NCI-H187 treated with DMSO at 0.1 percent for 48 hours (cell line): ENCODE results near the gene KHK.

Source experiments
- DNase-seq: peaks from one replicate; lab custom pipeline; 2025; lab: John Stamatoyannopoulos, UW

Gene KHK

GRCh38 chr2:27126252-27126710, 39.7 kb downstream of the KHK start:
- DNase-seq, result no peak

GRCh38 chr2:27127883-27128667, 41.5 kb downstream of the KHK start:
- DNase-seq, result no peak

- DNase-seq, result no peak
Measured at GRCh38 chr2:27128668-27129571, 42.3 kb downstream of the KHK start.

- DNase-seq, result no peak
Measured at GRCh38 chr2:27130396-27130795, 43.8 kb downstream of the KHK start.

- no peak for DNase-seq
Measured at GRCh38 chr2:27131429-27131828, 44.9 kb downstream of the KHK start.

- DNase-seq, result no peak
Measured at GRCh38 chr2:27133195-27133875, 46.8 kb downstream of the KHK start.

- peak; percentile 72 for DNase-seq
Measured at GRCh38 chr2:27133905-27134780, 47.6 kb downstream of the KHK start, which contains the start of gene PREB. Gene PREB (minus strand): TSS chr2:27134636. CDS start chr2:27134421, 215 bp downstream.

GRCh38 chr2:27134781-27135477, 48.4 kb downstream of the KHK start:
- DNase-seq, result no peak

- DNase-seq, result no peak
Measured at GRCh38 chr2:27135478-27135955, 48.9 kb downstream of the KHK start.

- no peak for DNase-seq
Measured at GRCh38 chr2:27136751-27137150, 50.2 kb downstream of the KHK start.

- no peak for DNase-seq
Measured at GRCh38 chr2:27137322-27137935, 50.9 kb downstream of the KHK start.

- DNase-seq, result no peak
Measured at GRCh38 chr2:27138111-27138510, 51.5 kb downstream of the KHK start.

GRCh38 chr2:27139310-27139709, 52.7 kb downstream of the KHK start, which contains the start of gene PRR30:
Gene PRR30 (minus strand): TSS chr2:27139410. CDS start chr2:27138329, 1,081 bp downstream.
- DNase-seq, result no peak

- DNase-seq, result no peak
Measured at GRCh38 chr2:27143285-27143684, 56.7 kb downstream of the KHK start.

GRCh38 chr2:27145682-27146081, 59.1 kb downstream of the KHK start:
- DNase-seq, result no peak

GRCh38 chr2:27147935-27148334, 61.4 kb downstream of the KHK start:
- no peak for DNase-seq

GRCh38 chr2:27148801-27149439, 62.3 kb downstream of the KHK start, which contains the start of gene TCF23:
Gene TCF23 (plus strand): TSS chr2:27149004. CDS start chr2:27149134, 130 bp downstream.
- no peak for DNase-seq

GRCh38 chr2:27149570-27150405, 63.2 kb downstream of the KHK start:
- no peak for DNase-seq
